ENCODE measurements around the gene SLC29A3. TPM values are rescaled to one million over a fixed set of nuclear protein-coding genes. Genes with fewer than 3 reads are reported as not detected.

SLC29A3 gene
- total and polyA plus RNA-seq, 2 donors from 2014 or later: 5.3 to 5.7 TPM

GRCh38 chr10:71282323-71282680, 36.8 kb upstream of the SLC29A3 start:
- TF ChIP-seq CTCF (IDR thresholded peaks at IDR 0.05; ENCODE audit: borderline replicate concordance, extremely low read depth, insufficient read depth): no peak
- intact Hi-C loops (cut with DNase I): loop anchor here (10.0 kb wide), 1 partner anchor 368 kb away; no protein-coding TSS in a partner anchor

GRCh38 chr10:71283410-71283809, 35.6 kb upstream of the SLC29A3 start:
- H3K27ac ChIP-seq (ENCODE audit: low read depth in 2 of 2, low read length in 2 of 2): no peak overlapping the region
- no peak for TF ChIP-seq CTCF (IDR thresholded peaks at IDR 0.05; ENCODE audit: borderline replicate concordance, extremely low read depth, insufficient read depth)
- no peak overlapping the region for H3K9ac ChIP-seq (ENCODE audit: low read length in 3 of 3)
- H3K27me3 ChIP-seq (ENCODE audit: control insufficient read depth, insufficient read depth, low read length): no peaks in the 10 kb centered on the region
- no peak for DNase-seq
- FAIRE-seq: no peak
- intact Hi-C loops (cut with DNase I): loop anchor here (10.0 kb wide), 1 partner anchor 369 kb away; no protein-coding TSS in a partner anchor
- peaks cover 0 to 4% (median 3%) of the 10 kb centered on the region in 3 donors for H3K36me3 ChIP-seq (ENCODE audit: control insufficient read depth in 2 of 3, insufficient read depth in 3 of 3, low read length in 3 of 3)
- H3K4me3 ChIP-seq (ENCODE audit: low read length in 3 of 3): no peak overlapping the region
- H3K9me3 ChIP-seq (ENCODE audit: control insufficient read depth in 2 of 3, insufficient read depth in 1 of 3, low read length in 3 of 3): no peaks in the 10 kb centered on the region
- peaks cover 0 to 16% (median 1%) of the 10 kb centered on the region in 3 donors for H3K4me1 ChIP-seq (ENCODE audit: control insufficient read depth in 2 of 3, insufficient read depth in 2 of 3, low read depth in 1 of 3, low read length in 3 of 3)

More at GRCh38 chr10:71282323-71282680, 36.8 kb upstream of the SLC29A3 start:
- DNase-seq: no peak
- no peak overlapping the region for H3K27ac ChIP-seq (ENCODE audit: low read depth in 2 of 2, low read length in 2 of 2)
- H3K9ac ChIP-seq (ENCODE audit: low read length in 3 of 3): no peak overlapping the region
- H3K4me1 ChIP-seq (ENCODE audit: control insufficient read depth in 2 of 3, insufficient read depth in 2 of 3, low read depth in 1 of 3, low read length in 3 of 3): peaks cover 0 to 20% (median 6%) of the 10 kb centered on the region in 3 donors
- no peak for FAIRE-seq
- no peaks in the 10 kb centered on the region for H3K27me3 ChIP-seq (ENCODE audit: control insufficient read depth, insufficient read depth, low read length)
- no peaks in the 10 kb centered on the region for H3K9me3 ChIP-seq (ENCODE audit: control insufficient read depth in 2 of 3, insufficient read depth in 1 of 3, low read length in 3 of 3)
- no peak overlapping the region for H3K4me3 ChIP-seq (ENCODE audit: low read length in 3 of 3)
- H3K36me3 ChIP-seq (ENCODE audit: control insufficient read depth in 2 of 3, insufficient read depth in 3 of 3, low read length in 3 of 3): no peaks in the 10 kb centered on the region

- intact Hi-C loops (cut with DNase I): loop anchor here (10.0 kb wide), 1 partner anchor 369 kb away; no protein-coding TSS in a partner anchor
- no peak overlapping the region for H3K4me3 ChIP-seq (ENCODE audit: low read length in 3 of 3)
- peaks cover 0 to 11% (median 0%) of the 10 kb centered on the region in 3 donors for H3K4me1 ChIP-seq (ENCODE audit: control insufficient read depth in 2 of 3, insufficient read depth in 2 of 3, low read depth in 1 of 3, low read length in 3 of 3)
- no peak overlapping the region for H3K9ac ChIP-seq (ENCODE audit: low read length in 3 of 3)
- TF ChIP-seq CTCF (IDR thresholded peaks at IDR 0.05; ENCODE audit: borderline replicate concordance, extremely low read depth, insufficient read depth): no peak
- no peak overlapping the region for H3K27ac ChIP-seq (ENCODE audit: low read depth in 2 of 2, low read length in 2 of 2)
- DNase-seq (peak in 3 of 5 donors; percentile 55 to 58 (median 57)), FAIRE-seq (no peak)
- H3K27me3 ChIP-seq (ENCODE audit: control insufficient read depth, insufficient read depth, low read length): no peaks in the 10 kb centered on the region
- no peaks in the 10 kb centered on the region for H3K9me3 ChIP-seq (ENCODE audit: control insufficient read depth in 2 of 3, insufficient read depth in 1 of 3, low read length in 3 of 3)
- H3K36me3 ChIP-seq (ENCODE audit: control insufficient read depth in 2 of 3, insufficient read depth in 3 of 3, low read length in 3 of 3): peaks cover 0 to 4% (median 3%) of the 10 kb centered on the region in 3 donors
These were observed 35.2 kb upstream of the SLC29A3 start for GRCh38 chr10:71283876-71284275.
